H9 (cell line): Measurements from ENCODE around the gene PLPPR4. TPM values are rescaled to one million over a fixed set of nuclear protein-coding genes. Genes with fewer than 3 reads are reported as not detected.

Source experiments
- DNase-seq: peaks from one replicate; pipeline ENCODE4 v3.0.0-alpha.2; 2017
- H2AFZ ChIP-seq: one replicate; pipeline ENCODE4 v1.6.1; 2013; ENCODE audit warnings: mild to moderate bottlenecking, low read length, control low read depth, moderate library complexity
- H2AK5ac ChIP-seq: 2 replicates; pipeline ENCODE4 v1.6.1; 2013; ENCODE audit warnings: low read length, control low read depth, mixed read lengths; ENCODE audit not compliant: insufficient read length
- H2BK120ac ChIP-seq: one replicate; pipeline ENCODE4 v1.6.1; 2013; ENCODE audit warnings: low read depth, mild to moderate bottlenecking, low read length, control low read depth, inconsistent platforms; ENCODE audit not compliant: poor library complexity, severe bottlenecking
- H2BK12ac ChIP-seq: 2 replicates; pipeline ENCODE4 v1.6.1; 2013; ENCODE audit warnings: low read length, control low read depth, mixed read lengths, low read depth; ENCODE audit not compliant: insufficient read length
- H2BK15ac ChIP-seq: 2 replicates; pipeline ENCODE4 v1.6.1; 2013; ENCODE audit warnings: low read depth, low read length, control low read depth
- H2BK20ac ChIP-seq: one replicate; pipeline ENCODE4 v1.6.1; 2013; ENCODE audit warnings: low read depth, mild to moderate bottlenecking, low read length, control low read depth, inconsistent platforms; ENCODE audit not compliant: poor library complexity, severe bottlenecking
- H2BK5ac ChIP-seq: 2 replicates; pipeline ENCODE4 v1.6.1; 2013; ENCODE audit warnings: low read length, control low read depth, mixed read lengths; ENCODE audit not compliant: insufficient read length
- H3K14ac ChIP-seq: 2 replicates; pipeline ENCODE4 v1.6.1; 2013; ENCODE audit warnings: low read length, control low read depth; ENCODE audit not compliant: insufficient read depth
- H3K18ac ChIP-seq: 2 replicates; pipeline ENCODE4 v1.6.1; 2013; ENCODE audit warnings: low read depth, mild to moderate bottlenecking, mixed read lengths, low read length, control low read depth; ENCODE audit not compliant: insufficient read length
- H3K23ac ChIP-seq: 2 replicates; pipeline ENCODE4 v1.6.1; 2013; ENCODE audit warnings: low read length, control low read depth, mixed read lengths, low read depth; ENCODE audit not compliant: insufficient read length
- H3K23me2 ChIP-seq: 2 replicates; pipeline ENCODE4 v1.6.1; 2013; ENCODE audit warnings: low read depth, mild to moderate bottlenecking, mixed read lengths, low read length, control low read depth; ENCODE audit not compliant: insufficient read length, poor library complexity, severe bottlenecking
- H3K27ac ChIP-seq: 2 replicates; pipeline ENCODE4 v1.5.1; 2013; ENCODE audit warnings: low read length, control low read depth, mixed read lengths, low read depth; ENCODE audit not compliant: insufficient read length
- H3K27me3 ChIP-seq: 2 replicates; pipeline ENCODE4 v1.6.1; 2013; ENCODE audit warnings: low read length, control low read depth, inconsistent platforms; ENCODE audit not compliant: insufficient read depth
- H3K4ac ChIP-seq: 2 replicates; pipeline ENCODE4 v1.6.1; 2013; ENCODE audit warnings: low read depth, mild to moderate bottlenecking, control low read depth, inconsistent platforms, low read length, moderate library complexity
- H3K4me1 ChIP-seq: 2 replicates; pipeline ENCODE4 v1.6.1; 2013; ENCODE audit warnings: low read length, control low read depth, inconsistent platforms; ENCODE audit not compliant: insufficient read depth
- H3K4me2 ChIP-seq: 2 replicates; pipeline ENCODE4 v1.6.1; 2013; ENCODE audit warnings: low read length, control low read depth, mixed read lengths; ENCODE audit not compliant: insufficient read length, insufficient read depth
- H3K56ac ChIP-seq: 2 replicates; pipeline ENCODE4 v1.6.1; 2013; ENCODE audit warnings: low read depth, mild to moderate bottlenecking, mixed read lengths, low read length, control low read depth; ENCODE audit not compliant: insufficient read length
- H3K79me1 ChIP-seq: 2 replicates; pipeline ENCODE4 v1.6.1; 2013; ENCODE audit warnings: low read depth, mild to moderate bottlenecking, moderate library complexity, low read length, control low read depth, inconsistent platforms; ENCODE audit not compliant: insufficient read depth, poor library complexity, severe bottlenecking
- H3K79me2 ChIP-seq: 2 replicates; pipeline ENCODE4 v1.6.1; 2013; ENCODE audit warnings: low read length, control low read depth, inconsistent platforms; ENCODE audit not compliant: insufficient read depth
- H3K9ac ChIP-seq: 2 replicates; pipeline ENCODE4 v1.6.1; 2013; ENCODE audit warnings: low read length, control low read depth, mixed read lengths; ENCODE audit not compliant: insufficient read length; ENCODE audit errors: extremely low read depth
- H3K9me3 ChIP-seq: one replicate; pipeline ENCODE4 v1.6.1; 2013; ENCODE audit warnings: low read depth, low read length, inconsistent platforms; ENCODE audit not compliant: control insufficient read depth
- H3T11ph ChIP-seq: one replicate; pipeline ENCODE4 v1.6.1; 2013; ENCODE audit warnings: mild to moderate bottlenecking, low read length, control low read depth, inconsistent platforms
- H4K20me1 ChIP-seq: one replicate; pipeline ENCODE4 v1.6.1; 2013; ENCODE audit not compliant: control insufficient read depth, insufficient read length, insufficient read depth
- H4K5ac ChIP-seq: 2 replicates; pipeline ENCODE4 v1.6.1; 2013; ENCODE audit warnings: low read depth, mild to moderate bottlenecking, mixed read lengths, low read length, control low read depth; ENCODE audit not compliant: insufficient read length
- H4K8ac ChIP-seq: replicated peaks from 2 replicates; pipeline ENCODE4 v1.6.1; 2013; ENCODE audit warnings: low read length, control low read depth, mixed read lengths, low read depth; ENCODE audit not compliant: insufficient read length
- H4K91ac ChIP-seq: 2 replicates; pipeline ENCODE4 v1.6.1; 2013; ENCODE audit warnings: low read depth, mild to moderate bottlenecking, moderate library complexity, mixed read lengths, low read length, control low read depth; ENCODE audit not compliant: insufficient read length
- H3K27ac Mint-ChIP-seq, 3 experiments: 2 replicates in 2 of 3; 3 replicates in 1 of 3; pipeline ENCODE4 v1.8.0; 2020 to 2021; ENCODE audit warnings: mixed read lengths in 3 of 3, mild to moderate bottlenecking in 1 of 3, moderate library complexity in 1 of 3
- H3K27me3 Mint-ChIP-seq: 2 replicates; pipeline ENCODE4 v1.8.0; 2021; ENCODE audit warnings: low read depth, mild to moderate bottlenecking, moderate library complexity, mixed read lengths
- H3K36me3 Mint-ChIP-seq, 3 experiments: 2 replicates in 2 of 3; 3 replicates in 1 of 3; pipeline ENCODE4 v1.8.0; 2020 to 2021; ENCODE audit warnings: low read depth in 3 of 3, mixed read lengths in 3 of 3; ENCODE audit not compliant: insufficient read depth in 1 of 3
- H3K4me1 Mint-ChIP-seq, 2 experiments: 2 replicates each; pipeline ENCODE4 v1.8.0; 2020; ENCODE audit warnings: mixed read lengths in 2 of 2
- H3K4me3 Mint-ChIP-seq, 2 experiments: 2 replicates in 1 of 2; 3 replicates in 1 of 2; pipeline ENCODE4 v1.8.0; 2020 to 2021; ENCODE audit warnings: mild to moderate bottlenecking in 2 of 2, mixed read lengths in 2 of 2, moderate library complexity in 1 of 2
- H3K9me3 Mint-ChIP-seq, 2 experiments: 2 replicates in 1 of 2; 3 replicates in 1 of 2; pipeline ENCODE4 v1.8.0; 2020; ENCODE audit warnings: mild to moderate bottlenecking in 2 of 2, mixed read lengths in 2 of 2, moderate library complexity in 1 of 2
- WGBS: extraction: QIAGEN DNeasy Blood & Tissue Kit; methylation state at CpG from one replicate; pipeline ENCODE4 v1.1.7; 2013; ENCODE audit warnings: missing lambda C conversion rate, low lambda C conversion rate, mixed read lengths; ENCODE audit not compliant: insufficient read length; ENCODE audit errors: extremely low coverage; 5-methylcytosine and 5-hydroxymethylcytosine counted together
- total RNA-seq: library from RNA; stranded (reverse); gene quantifications from 2 replicates; pipeline ENCODE4 v1.2.1, GENCODE V29; 2021
- TF ChIP-seq, protein P1 (sequence below): fragments of 200-600 bp; sonication (generic); conservative IDR thresholded peaks from 3 replicates; pipeline ENCODE4 v1.8.0; 2021; ENCODE audit warnings: antibody characterized with exemption, mild to moderate bottlenecking

Gene PLPPR4
- total RNA-seq, 1 experiment from 2014 or later: 0.31 TPM

GRCh38 chr1:99292886-99293285, 28.6 kb downstream of the PLPPR4 start:
- H3K4me1 ChIP-seq: peaks cover 2% of the 10 kb centered on the region; the same call in 1 of the 2 replicates
- H2BK12ac ChIP-seq: no peak overlapping the region
- H3K9me3 ChIP-seq: no peaks in the 10 kb centered on the region
- H3K79me1 ChIP-seq: no peaks in the 10 kb centered on the region
- H3K9ac ChIP-seq: no peak overlapping the region
- H3K79me2 ChIP-seq: no peaks in the 10 kb centered on the region
- H2AFZ ChIP-seq: no peak overlapping the region
- Mint-ChIP-seq H3K27ac (peak overlapping the region in 2 of 3 experiments; percentile 51 to 63; a peak in 3 of 7 replicates), H3K36me3 (peaks cover 8 to 10% (median 10%) of the 10 kb centered on the region in 3 experiments; a peak in 5 of 7 replicates), H3K27me3 (no peaks in the 10 kb centered on the region), H3K4me3 (no peak overlapping the region), H3K4me1 (peaks cover 5% of the 10 kb centered on the region in 2 experiments), H3K9me3 (peaks cover 10 to 12% of the 10 kb centered on the region in 2 experiments; a peak in 3 of 5 replicates)
- H4K8ac ChIP-seq: no peak overlapping the region
- no peak overlapping the region; the same call in 1 of the 2 replicates for H2BK15ac ChIP-seq
- no peaks in the 10 kb centered on the region for H4K20me1 ChIP-seq
- H3K4me2 ChIP-seq: no peak overlapping the region
- H3K23ac ChIP-seq: no peak overlapping the region
- WGBS: no CpG with 5 or more reads among the region's 6 CpGs
- no peak overlapping the region for H3K4ac ChIP-seq
- H3T11ph ChIP-seq: no peak overlapping the region
- TF ChIP-seq, protein P1, sequence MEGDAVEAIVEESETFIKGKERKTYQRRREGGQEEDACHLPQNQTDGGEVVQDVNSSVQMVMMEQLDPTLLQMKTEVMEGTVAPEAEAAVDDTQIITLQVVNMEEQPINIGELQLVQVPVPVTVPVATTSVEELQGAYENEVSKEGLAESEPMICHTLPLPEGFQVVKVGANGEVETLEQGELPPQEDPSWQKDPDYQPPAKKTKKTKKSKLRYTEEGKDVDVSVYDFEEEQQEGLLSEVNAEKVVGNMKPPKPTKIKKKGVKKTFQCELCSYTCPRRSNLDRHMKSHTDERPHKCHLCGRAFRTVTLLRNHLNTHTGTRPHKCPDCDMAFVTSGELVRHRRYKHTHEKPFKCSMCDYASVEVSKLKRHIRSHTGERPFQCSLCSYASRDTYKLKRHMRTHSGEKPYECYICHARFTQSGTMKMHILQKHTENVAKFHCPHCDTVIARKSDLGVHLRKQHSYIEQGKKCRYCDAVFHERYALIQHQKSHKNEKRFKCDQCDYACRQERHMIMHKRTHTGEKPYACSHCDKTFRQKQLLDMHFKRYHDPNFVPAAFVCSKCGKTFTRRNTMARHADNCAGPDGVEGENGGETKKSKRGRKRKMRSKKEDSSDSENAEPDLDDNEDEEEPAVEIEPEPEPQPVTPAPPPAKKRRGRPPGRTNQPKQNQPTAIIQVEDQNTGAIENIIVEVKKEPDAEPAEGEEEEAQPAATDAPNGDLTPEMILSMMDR: no peak
- no peak overlapping the region for H2BK120ac ChIP-seq
- H2AK5ac ChIP-seq: no peak overlapping the region
- H2BK20ac ChIP-seq: no peak overlapping the region
- H3K27ac ChIP-seq: no peak overlapping the region
- H4K91ac ChIP-seq: no peak overlapping the region
- no peaks in the 10 kb centered on the region for H3K23me2 ChIP-seq
- no peak overlapping the region for H4K5ac ChIP-seq
- no peak for DNase-seq
- no peak overlapping the region for H3K56ac ChIP-seq
- H2BK5ac ChIP-seq: no peak overlapping the region
- H3K27me3 ChIP-seq: no peaks in the 10 kb centered on the region
- no peak overlapping the region for H3K14ac ChIP-seq
- H3K18ac ChIP-seq: no peak overlapping the region
